H1 (cell line): ENCODE data around the gene GBGT1. TPM values are rescaled to one million over a fixed set of nuclear protein-coding genes. Genes with fewer than 3 reads are reported as not detected.

Experiments used
- CTCF ChIA-PET: fragments of 300-600 bp; sonication (Branson Sonifier 250); formaldehyde crosslinking; loops from one replicate; lab custom pipeline; 2021; ENCODE audit not compliant: partially characterized antibody; lab: Charles Lee
- POLR2A ChIA-PET: fragments of 300-600 bp; sonication (Branson Sonifier 250); formaldehyde crosslinking; loops from one replicate; lab custom pipeline; 2021; ENCODE audit warnings: inconsistent platforms; ENCODE audit not compliant: partially characterized antibody; lab: Charles Lee
- DNase-seq, 2 experiments: peaks; one replicate each; pipeline versions ENCODE4 v3.0.0 to v3.0.0-alpha.2; 2010 to 2022; ENCODE audit warnings: low spot score in 2 of 2, low read depth in 1 of 2, mixed read lengths in 1 of 2
- FAIRE-seq: peaks from 2 replicates; lab custom pipeline; 2011; peaks lifted over from hg19 to GRCh38; lab: Jason Lieb, UNC
- H2AFZ ChIP-seq: 2 replicates; pipeline ENCODE4 v1.8.1; 2012; ENCODE audit warnings: low read length, inconsistent platforms
- H2AK5ac ChIP-seq: 2 replicates; pipeline ENCODE4 v1.6.1; 2013; ENCODE audit warnings: low read depth, low read length
- H2BK120ac ChIP-seq: replicated peaks from 2 replicates; pipeline ENCODE3; 2013; ENCODE audit warnings: low read depth, low read length, inconsistent platforms
- H2BK12ac ChIP-seq: 2 replicates; pipeline ENCODE4 v1.6.1; 2013; ENCODE audit warnings: low read depth, low read length
- H2BK15ac ChIP-seq: 2 replicates; pipeline ENCODE4 v1.6.1; 2013; ENCODE audit warnings: low read length
- H2BK20ac ChIP-seq: 2 replicates; pipeline ENCODE4 v1.6.1; 2013; ENCODE audit warnings: low read length
- H2BK5ac ChIP-seq: 2 replicates; pipeline ENCODE4 v1.6.1; 2013; ENCODE audit warnings: low read depth, low read length
- H3K14ac ChIP-seq: 2 replicates; pipeline ENCODE4 v1.6.1; 2013; ENCODE audit warnings: inconsistent platforms; ENCODE audit not compliant: insufficient read length
- H3K18ac ChIP-seq: 2 replicates; pipeline ENCODE4 v1.6.1; 2013; ENCODE audit warnings: low read length; ENCODE audit errors: extremely low read depth
- H3K23ac ChIP-seq: 2 replicates; pipeline ENCODE4 v1.6.1; 2013; ENCODE audit warnings: inconsistent platforms; ENCODE audit not compliant: insufficient read length
- H3K23me2 ChIP-seq: 2 replicates; pipeline ENCODE4 v1.6.1; 2013; ENCODE audit warnings: low read depth, low read length
- H3K27ac ChIP-seq: 2 replicates; pipeline ENCODE4 v1.6.1; 2011; ENCODE audit warnings: low read depth, low read length, inconsistent platforms
- H3K27me3 ChIP-seq, 4 experiments: replicated peaks in 1 of 4; 1 replicate in 1 of 4; 2 replicates in 3 of 4; pipeline versions ENCODE4 v1.6.1 to v1.8.1; 2011 to 2013; ENCODE audit warnings: low read length in 3 of 4, mild to moderate bottlenecking in 3 of 4, inconsistent platforms in 2 of 4, mixed read lengths in 2 of 4, moderate library complexity in 1 of 4; ENCODE audit not compliant: control insufficient read depth in 3 of 4, insufficient read depth in 3 of 4; ENCODE audit errors: extremely low read depth in 1 of 4
- H3K36me3 ChIP-seq, 4 experiments: 2 replicates each; pipeline versions ENCODE4 v1.6.1 to v1.8.1; 2011 to 2013; ENCODE audit warnings: mild to moderate bottlenecking in 4 of 4, low read length in 3 of 4, moderate library complexity in 2 of 4, control low read depth in 1 of 4, inconsistent platforms in 1 of 4; ENCODE audit not compliant: insufficient read depth in 4 of 4, control insufficient read depth in 2 of 4
- H3K4ac ChIP-seq: replicated peaks from 2 replicates; pipeline ENCODE3; 2013; ENCODE audit warnings: low read length, low read depth, mixed read lengths, inconsistent platforms; ENCODE audit not compliant: insufficient read length
- H3K4me1 ChIP-seq, 4 experiments: replicated peaks in 1 of 4; 1 replicate in 1 of 4; 2 replicates in 3 of 4; pipeline versions ENCODE4 v1.6.1 to v1.8.1; 2011 to 2013; ENCODE audit warnings: low read length in 3 of 4, inconsistent platforms in 2 of 4, mixed read lengths in 1 of 4; ENCODE audit not compliant: insufficient read depth in 4 of 4, control insufficient read depth in 3 of 4
- H3K4me2 ChIP-seq, 2 experiments: 2 replicates each; pipeline versions ENCODE4 v1.6.1 to v1.8.1; 2011 to 2013; ENCODE audit warnings: low read depth in 2 of 2, low read length in 2 of 2, control low read depth in 1 of 2, inconsistent platforms in 1 of 2, mild to moderate bottlenecking in 1 of 2; ENCODE audit not compliant: insufficient read depth in 1 of 2
- H3K4me3 ChIP-seq, 4 experiments: fragments of 200-600, 300-600 bp in 1 of 4; sonication (generic), shearing (Covaris generic), sonication (Bioruptor Twin) in 1 of 4; 2 replicates each; pipeline versions ENCODE4 v1.5.1 to v1.8.1; 2011 to 2016; ENCODE audit warnings: low read length in 4 of 4, low read depth in 3 of 4, control low read depth in 2 of 4, inconsistent platforms in 2 of 4, mild to moderate bottlenecking in 2 of 4, mixed read lengths in 1 of 4, moderate library complexity in 1 of 4; ENCODE audit not compliant: insufficient read depth in 2 of 4; ENCODE audit errors: extremely low read depth in 1 of 4
- H3K56ac ChIP-seq: replicated peaks from 2 replicates; pipeline ENCODE3; 2013; ENCODE audit warnings: low read depth, mild to moderate bottlenecking, mixed read lengths, low read length, inconsistent platforms; ENCODE audit not compliant: insufficient read length
- H3K79me1 ChIP-seq: 2 replicates; pipeline ENCODE4 v1.6.1; 2013; ENCODE audit warnings: low read depth, low read length, control low read depth
- H3K79me2 ChIP-seq, 2 experiments: 2 replicates each; pipeline versions ENCODE4 v1.6.1 to v1.8.1; 2012 to 2013; ENCODE audit warnings: low read length in 2 of 2, mild to moderate bottlenecking in 2 of 2, inconsistent platforms in 1 of 2; ENCODE audit not compliant: insufficient read depth in 2 of 2, control insufficient read depth in 1 of 2
- H3K9ac ChIP-seq, 4 experiments: replicated peaks in 1 of 4; 1 replicate in 1 of 4; 2 replicates in 3 of 4; pipeline versions ENCODE4 v1.6.1 to v1.8.1; 2011 to 2013; ENCODE audit warnings: low read depth in 3 of 4, low read length in 3 of 4, control low read depth in 2 of 4, mild to moderate bottlenecking in 2 of 4, moderate library complexity in 2 of 4, inconsistent platforms in 1 of 4; ENCODE audit errors: extremely low read depth in 1 of 4
- H3K9me3 ChIP-seq, 2 experiments: 2 replicates each; pipeline versions ENCODE4 v1.6.1 to v1.8.1; 2012 to 2013; ENCODE audit warnings: mild to moderate bottlenecking in 2 of 2, moderate library complexity in 2 of 2, control low read depth in 1 of 2, inconsistent platforms in 1 of 2, low read depth in 1 of 2, low read length in 1 of 2, mixed read lengths in 1 of 2; ENCODE audit not compliant: insufficient read depth in 2 of 2
- H4K20me1 ChIP-seq, 2 experiments: replicated peaks in 1 of 2; 2 replicates each; pipeline versions ENCODE3 to v1.8.1; 2011 to 2013; ENCODE audit warnings: inconsistent platforms in 2 of 2, low read length in 2 of 2, mild to moderate bottlenecking in 1 of 2; ENCODE audit not compliant: insufficient read depth in 2 of 2, control insufficient read depth in 1 of 2
- H4K5ac ChIP-seq: 2 replicates; pipeline ENCODE4 v1.6.1; 2013; ENCODE audit warnings: low read length, low read depth, mixed read lengths, inconsistent platforms; ENCODE audit not compliant: insufficient read length
- H4K8ac ChIP-seq: 2 replicates; pipeline ENCODE4 v1.8.0; 2013; ENCODE audit warnings: mild to moderate bottlenecking, moderate library complexity, low read length, inconsistent platforms; ENCODE audit not compliant: insufficient read depth; ENCODE audit errors: extremely low read depth
- H4K91ac ChIP-seq: replicated peaks from 2 replicates; pipeline ENCODE3; 2013; ENCODE audit warnings: low read length, mixed read lengths, inconsistent platforms; ENCODE audit not compliant: insufficient read length
- BCL11A ChIP-seq, 2 experiments: IDR thresholded peaks; one replicate each; pipeline ENCODE4 v1.6.1; 2011; ENCODE audit warnings: low read depth in 2 of 2, low read length in 2 of 2, mild to moderate bottlenecking in 2 of 2
- GABPA ChIP-seq: IDR thresholded peaks from 2 replicates; pipeline ENCODE4 v1.6.1; 2011; ENCODE audit warnings: mild to moderate bottlenecking, low read length, moderate library complexity, borderline replicate concordance; ENCODE audit not compliant: insufficient read depth
- POLR2A ChIP-seq, 2 experiments: IDR thresholded peaks; 1 replicate in 1 of 2; 2 replicates in 1 of 2; pipeline ENCODE4 v1.6.1; 2011; ENCODE audit warnings: low read depth in 2 of 2, low read length in 2 of 2, mild to moderate bottlenecking in 2 of 2; ENCODE audit errors: control extremely low read depth in 1 of 2
- WGBS, 2 experiments: shearing (Covaris generic) in 1 of 2; methylation state at CpG; one replicate each; pipeline versions ENCODE4 v1.1.6 to v1.1.7; 2013 to 2015; ENCODE audit warnings: low lambda C conversion rate in 2 of 2, mixed read lengths in 2 of 2, inconsistent platforms in 1 of 2, low coverage in 1 of 2, missing lambda C conversion rate in 1 of 2; ENCODE audit not compliant: insufficient replicate concordance in 2 of 2, insufficient coverage in 1 of 2, insufficient read length in 1 of 2; ENCODE audit errors: extremely low coverage in 1 of 2, missing lambda C conversion rate in 1 of 2; 5-methylcytosine and 5-hydroxymethylcytosine counted together
- polyA plus RNA-seq, 7 experiments: library from polyadenylated mRNA; depleted of rRNA in 3 of 7; stranded (reverse) in 5 of 7; unstranded in 2 of 7; fragments of >200 nt in 5 of 7; fragments of 200-250 nt in 2 of 7; gene quantifications; 1 replicate in 5 of 7; 2 replicates in 1 of 7; 4 replicates in 1 of 7; pipeline versions ENCODE4 v1.2.1 to v1.2.3, GENCODE V29; 2011 to 2013; ENCODE audit warnings: missing spikeins in 2 of 7, mixed read lengths in 2 of 7
- total RNA-seq: library from RNA; stranded (reverse); fragmentation: NEBNext Ultra II Directional; extraction: Animal tissue kit (Norgen Biotek cat#: 25700); gene quantifications from 2 replicates; pipeline ENCODE4 v1.2.1, GENCODE V29; 2021
- TF ChIP-seq, protein P1 (sequence below), 3 experiments: IDR thresholded peaks; 1 replicate in 2 of 3; 2 replicates in 1 of 3; pipeline versions ENCODE4 v1.5.1 to v1.6.1; 2011; ENCODE audit warnings: low read length in 3 of 3, mild to moderate bottlenecking in 3 of 3, inconsistent platforms in 2 of 3, low read depth in 1 of 3, moderate library complexity in 1 of 3; ENCODE audit not compliant: insufficient read depth in 1 of 3; ENCODE audit errors: control extremely low read depth in 1 of 3
- TF ChIP-seq, protein P2 (sequence below): IDR thresholded peaks from 2 replicates; pipeline ENCODE4 v1.6.1; 2012; ENCODE audit warnings: inconsistent platforms
- TF ChIP-seq, protein P3 (sequence below): IDR thresholded peaks from 2 replicates; pipeline ENCODE4 v1.6.1; 2012; ENCODE audit warnings: inconsistent platforms

Gene GBGT1
- total and polyA plus RNA-seq, 2 of the 8 experiments (the other 6 are each of a cell fraction or from before 2014, with no cell fraction given), result 7.1 to 9.7 TPM

DNA sequence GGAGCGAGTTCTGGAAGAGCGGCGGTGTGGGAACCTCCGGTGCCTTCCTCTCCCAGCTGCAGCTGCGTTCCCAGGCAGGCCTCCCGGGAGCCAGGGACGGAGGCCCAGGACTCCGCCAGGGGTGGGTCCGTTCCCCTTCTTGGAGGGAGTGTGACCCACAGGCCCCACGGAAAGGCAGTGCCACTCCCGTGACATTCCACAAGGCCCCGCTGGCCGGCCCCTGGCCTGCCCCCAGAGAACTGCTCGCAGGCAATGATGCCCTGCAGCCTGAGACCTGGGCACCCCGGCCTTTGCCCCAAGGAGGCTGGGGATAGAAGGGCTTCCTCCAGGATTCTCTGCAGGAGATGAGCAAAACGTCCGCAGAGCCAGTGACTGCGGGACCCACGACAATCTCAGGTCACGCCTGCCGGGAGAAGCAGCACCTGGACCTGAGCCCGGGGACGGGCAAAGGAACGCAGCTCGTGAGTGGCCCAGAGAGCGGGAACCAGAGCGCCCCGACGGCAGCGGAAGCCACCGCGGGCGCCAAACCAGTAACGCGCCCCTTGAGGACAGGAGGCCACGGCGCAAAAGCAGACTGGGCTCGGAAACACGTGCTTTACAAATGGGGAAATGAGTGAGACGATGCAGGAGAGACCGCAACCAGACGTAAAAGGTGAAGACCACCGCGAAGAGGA, 36.1 kb upstream of the GBGT1 start:
- Histone ChIP-seq H4K8ac (peak overlapping the region; percentile 72; the same call in 1 of the 2 replicates), H3K14ac (no peak overlapping the region), H3K9me3 (peaks cover 2 to 3% of the 10 kb centered on the region in 2 experiments; a peak in 1 of 4 replicates), H2BK20ac (no peak overlapping the region), H3K18ac (no peak overlapping the region), H3K27me3 (peaks cover 0 to 30% (median 18%) of the 10 kb centered on the region in 4 experiments; a peak in 6 of 7 replicates), H3K79me2 (no peaks in the 10 kb centered on the region), H3K27ac (no peak overlapping the region), H3K4me2 (no peak overlapping the region), H2AK5ac (no peak overlapping the region), H3K56ac (no peak overlapping the region), H3K79me1 (no peaks in the 10 kb centered on the region), H3K23ac (no peak overlapping the region), H3K4me1 (no peaks in the 10 kb centered on the region; a peak in 1 of 7 replicates), H2BK5ac (no peak overlapping the region), H4K5ac (no peak overlapping the region), H4K20me1 (no peaks in the 10 kb centered on the region), H4K91ac (no peak overlapping the region)
- CTCF ChIA-PET, result interaction anchor here (1.0 to 2.8 kb wide), 6 partner anchors 12 to 270 kb away, joined by 3 to 38 read pairs (median 4); partner anchors contain the start of gene SURF6
- DNase-seq, result peak in 1 of 2 experiments; percentile 59
- TF ChIP-seq POLR2A (IDR thresholded peaks at IDR 0.05; ENCODE audit: control extremely low read depth in 1 of 2, low read depth in 2 of 2, low read length in 2 of 2) (no peak), BCL11A (IDR thresholded peaks at IDR 0.05; ENCODE audit: low read depth in 2 of 2, low read length in 2 of 2) (no peak), GABPA (peak; percentile 68; the same call in 1 of the 2 replicates)
- TF ChIP-seq, protein P1, sequence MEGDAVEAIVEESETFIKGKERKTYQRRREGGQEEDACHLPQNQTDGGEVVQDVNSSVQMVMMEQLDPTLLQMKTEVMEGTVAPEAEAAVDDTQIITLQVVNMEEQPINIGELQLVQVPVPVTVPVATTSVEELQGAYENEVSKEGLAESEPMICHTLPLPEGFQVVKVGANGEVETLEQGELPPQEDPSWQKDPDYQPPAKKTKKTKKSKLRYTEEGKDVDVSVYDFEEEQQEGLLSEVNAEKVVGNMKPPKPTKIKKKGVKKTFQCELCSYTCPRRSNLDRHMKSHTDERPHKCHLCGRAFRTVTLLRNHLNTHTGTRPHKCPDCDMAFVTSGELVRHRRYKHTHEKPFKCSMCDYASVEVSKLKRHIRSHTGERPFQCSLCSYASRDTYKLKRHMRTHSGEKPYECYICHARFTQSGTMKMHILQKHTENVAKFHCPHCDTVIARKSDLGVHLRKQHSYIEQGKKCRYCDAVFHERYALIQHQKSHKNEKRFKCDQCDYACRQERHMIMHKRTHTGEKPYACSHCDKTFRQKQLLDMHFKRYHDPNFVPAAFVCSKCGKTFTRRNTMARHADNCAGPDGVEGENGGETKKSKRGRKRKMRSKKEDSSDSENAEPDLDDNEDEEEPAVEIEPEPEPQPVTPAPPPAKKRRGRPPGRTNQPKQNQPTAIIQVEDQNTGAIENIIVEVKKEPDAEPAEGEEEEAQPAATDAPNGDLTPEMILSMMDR (IDR thresholded peaks at IDR 0.05; ENCODE audit: control extremely low read depth in 1 of 3, insufficient read depth in 1 of 3, low read depth in 1 of 3, low read length in 3 of 3), result peak; percentile 40 to 54 (median 45)
- TF ChIP-seq, protein P2, sequence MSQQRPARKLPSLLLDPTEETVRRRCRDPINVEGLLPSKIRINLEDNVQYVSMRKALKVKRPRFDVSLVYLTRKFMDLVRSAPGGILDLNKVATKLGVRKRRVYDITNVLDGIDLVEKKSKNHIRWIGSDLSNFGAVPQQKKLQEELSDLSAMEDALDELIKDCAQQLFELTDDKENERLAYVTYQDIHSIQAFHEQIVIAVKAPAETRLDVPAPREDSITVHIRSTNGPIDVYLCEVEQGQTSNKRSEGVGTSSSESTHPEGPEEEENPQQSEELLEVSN, result peak; percentile 96
- TF ChIP-seq, protein P3, sequence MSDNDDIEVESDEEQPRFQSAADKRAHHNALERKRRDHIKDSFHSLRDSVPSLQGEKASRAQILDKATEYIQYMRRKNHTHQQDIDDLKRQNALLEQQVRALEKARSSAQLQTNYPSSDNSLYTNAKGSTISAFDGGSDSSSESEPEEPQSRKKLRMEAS, result peak; percentile 94
- TF ChIP-seq, all 59 proteins: peak for 4
- Histone ChIP-seq H3K4me3 (no peak overlapping the region), H3K36me3 (no peaks in the 10 kb centered on the region), H2AFZ (peak overlapping the region; percentile 4; the same call in 1 of the 2 replicates), H3K23me2 (no peaks in the 10 kb centered on the region; the same call in 1 of the 2 replicates), H2BK12ac (no peak overlapping the region), H3K9ac (no peak overlapping the region), H3K4ac (no peak overlapping the region), H2BK120ac (no peak overlapping the region), H2BK15ac (no peak overlapping the region)
- WGBS, 2 experiments, result 81% methylated on average over 42 of the region's 44 CpGs; no CpG with 5 or more reads in 1 of the 2 experiments
- POLR2A ChIA-PET, result interaction anchor here (1.3 to 1.5 kb wide), 2 partner anchors 148 to 151 kb away, joined by 3 read pairs; partner anchors contain the start of genes MED22 and RPL7A
- no peak for FAIRE-seq
